Measurements from ENCODE around the gene ENSA. TPM values are rescaled to one million over a fixed set of nuclear protein-coding genes. Genes with fewer than 3 reads are reported as not detected.
A peak's percentile ranks its signal among the peaks of the same experiment; 100 is the strongest.

ENSA gene
- 100 to 1,000 TPM in 1 of 2 donors, 10 to 100 TPM in 1; 64.6 to 203 TPM for total RNA-seq

DNA sequence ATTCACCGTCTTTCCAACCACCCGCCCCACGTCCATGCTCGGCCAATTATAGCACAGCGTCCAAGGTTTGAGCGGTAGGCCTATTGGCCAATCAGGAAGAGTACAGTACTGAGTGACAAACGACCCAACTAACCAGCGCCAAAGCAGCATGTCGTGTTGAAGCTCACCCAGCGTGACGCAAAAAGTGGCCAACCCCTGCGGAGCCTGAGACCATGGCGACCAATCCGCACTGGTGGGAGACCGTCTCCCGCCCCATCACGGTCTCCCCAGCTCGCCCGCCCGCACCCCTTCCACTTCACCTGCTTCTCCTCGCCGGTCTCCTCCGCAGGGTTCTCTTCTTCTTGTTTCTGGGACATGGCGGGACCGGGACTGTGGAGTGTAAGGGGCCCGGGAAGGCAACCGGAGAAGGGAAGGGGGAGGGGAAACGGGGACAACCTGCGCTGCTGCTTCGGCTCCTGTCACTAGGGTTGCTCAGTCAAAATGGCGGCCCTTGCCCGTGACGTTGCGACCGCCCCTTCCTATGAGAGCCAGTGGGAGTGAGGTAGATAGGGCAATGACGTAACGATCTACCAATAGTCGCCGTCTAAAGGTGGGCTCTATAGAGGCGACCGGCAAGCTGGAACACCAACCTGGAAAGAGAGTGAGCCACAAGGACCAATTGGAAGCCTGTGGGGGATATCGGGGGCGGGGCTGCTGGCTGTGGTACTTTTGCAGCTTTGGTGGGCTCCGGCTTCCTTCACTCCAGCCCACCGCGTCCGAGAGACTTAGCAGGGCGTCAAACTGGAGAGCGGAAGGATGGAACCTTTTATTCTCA lies at the start of gene ENSA:
Gene ENSA, minus strand, starts transcription at position 498 of the 814 bp plus-strand sequence. Its CDS starts 142 bp downstream, at position 356.
- ATAC-seq (peak; percentile 93), DNase-seq (peak; percentile 97 to 99 (median 98))
- Histone ChIP-seq H3K9me3 (no peaks in the 10 kb centered on the region), H3K4me3 (peak within 1 kb of the TSS; percentile 49 to 57), H3K4me1 (peaks cover 27% of the 10 kb centered on the region), H3K36me3 (replicated peaks in 1 of 2; ENCODE audit: insufficient read depth in 1 of 2, low read depth in 2 of 2) (peaks cover 0 to 12% of the 10 kb centered on the region in 2 donors), H3K27me3 (no peaks in the 10 kb centered on the region), H3K27ac (peak within 1 kb of the TSS; percentile 97 to 99 (median 98))
- WGBS, 2 donors = 1% methylated on average over 47 to 49 of the region's 49 CpGs
- intact Hi-C loops (cut with DNase I) = no loop called here
- peak; percentile 88 to 97 (median 95) for TF ChIP-seq POLR2A (IDR thresholded peaks at IDR 0.05)
- TF ChIP-seq, protein P1, sequence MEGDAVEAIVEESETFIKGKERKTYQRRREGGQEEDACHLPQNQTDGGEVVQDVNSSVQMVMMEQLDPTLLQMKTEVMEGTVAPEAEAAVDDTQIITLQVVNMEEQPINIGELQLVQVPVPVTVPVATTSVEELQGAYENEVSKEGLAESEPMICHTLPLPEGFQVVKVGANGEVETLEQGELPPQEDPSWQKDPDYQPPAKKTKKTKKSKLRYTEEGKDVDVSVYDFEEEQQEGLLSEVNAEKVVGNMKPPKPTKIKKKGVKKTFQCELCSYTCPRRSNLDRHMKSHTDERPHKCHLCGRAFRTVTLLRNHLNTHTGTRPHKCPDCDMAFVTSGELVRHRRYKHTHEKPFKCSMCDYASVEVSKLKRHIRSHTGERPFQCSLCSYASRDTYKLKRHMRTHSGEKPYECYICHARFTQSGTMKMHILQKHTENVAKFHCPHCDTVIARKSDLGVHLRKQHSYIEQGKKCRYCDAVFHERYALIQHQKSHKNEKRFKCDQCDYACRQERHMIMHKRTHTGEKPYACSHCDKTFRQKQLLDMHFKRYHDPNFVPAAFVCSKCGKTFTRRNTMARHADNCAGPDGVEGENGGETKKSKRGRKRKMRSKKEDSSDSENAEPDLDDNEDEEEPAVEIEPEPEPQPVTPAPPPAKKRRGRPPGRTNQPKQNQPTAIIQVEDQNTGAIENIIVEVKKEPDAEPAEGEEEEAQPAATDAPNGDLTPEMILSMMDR (IDR thresholded peaks at IDR 0.05) = peak in 1 of 7 experiments; percentile 27

GRCh38 chr1:150678988-150679387 lies 49.6 kb upstream of the ENSA start:
- Histone ChIP-seq H3K36me3 (replicated peaks in 1 of 2; ENCODE audit: insufficient read depth in 1 of 2, low read depth in 2 of 2) (no peaks in the 10 kb centered on the region), H3K4me1 (no peaks in the 10 kb centered on the region), H3K27me3 (no peaks in the 10 kb centered on the region), H3K4me3 (no peak overlapping the region), H3K9me3 (no peaks in the 10 kb centered on the region), H3K27ac (no peak overlapping the region)
- intact Hi-C loops (cut with DNase I) = no loop called here
- WGBS, 2 donors = 100% methylated on average over 1 of the region's 1 CpG
- ATAC-seq (no peak), DNase-seq (no peak)
- no peak for TF ChIP-seq POLR2A (IDR thresholded peaks at IDR 0.05)
- TF ChIP-seq, protein P1 (IDR thresholded peaks at IDR 0.05) = no peak

- whole genome bisulfite sequencing, 2 donors = 93 to 98% methylated on average over 4 of the region's 4 CpGs
- no peaks in the 10 kb centered on the region for H3K27me3 ChIP-seq
- intact Hi-C loops (cut with DNase I) = no loop called here
These were observed 45.5 kb upstream of the ENSA start for GRCh38 chr1:150674881-150675280.

GRCh38 chr1:150663321-150663720 lies 33.9 kb upstream of the ENSA start:
- whole genome bisulfite sequencing, 2 donors = 80 to 82% methylated on average over 7 of the region's 7 CpGs
- TF ChIP-seq, protein P1 (IDR thresholded peaks at IDR 0.05) = no peak
- TF ChIP-seq POLR2A (IDR thresholded peaks at IDR 0.05) = no peak

More at GRCh38 chr1:150674881-150675280, 45.5 kb upstream of the ENSA start:
- no peaks in the 10 kb centered on the region for H3K36me3 ChIP-seq (replicated peaks in 1 of 2; ENCODE audit: insufficient read depth in 1 of 2, low read depth in 2 of 2)
- no peaks in the 10 kb centered on the region for H3K9me3 ChIP-seq
- H3K27ac ChIP-seq = no peak overlapping the region
- no peak for DNase-seq
- H3K4me3 ChIP-seq = no peak overlapping the region
- no peak for TF ChIP-seq POLR2A (IDR thresholded peaks at IDR 0.05)
- TF ChIP-seq, protein P1 (IDR thresholded peaks at IDR 0.05) = no peak
- no peaks in the 10 kb centered on the region for H3K4me1 ChIP-seq
- no peak for ATAC-seq

More at GRCh38 chr1:150663321-150663720, 33.9 kb upstream of the ENSA start:
- DNase-seq (no peak), ATAC-seq (no peak)
- Histone ChIP-seq H3K4me1 (peaks cover 8% of the 10 kb centered on the region), H3K4me3 (no peak overlapping the region), H3K27ac (no peak overlapping the region), H3K36me3 (replicated peaks in 1 of 2; ENCODE audit: insufficient read depth in 1 of 2, low read depth in 2 of 2) (peaks cover 0 to 14% of the 10 kb centered on the region in 2 donors), H3K27me3 (no peaks in the 10 kb centered on the region), H3K9me3 (no peaks in the 10 kb centered on the region)
- intact Hi-C loops (cut with DNase I) = no loop called here
